ENCODE measurements around the gene NSD1. TPM values are rescaled to one million over a fixed set of nuclear protein-coding genes. Genes with fewer than 3 reads are reported as not detected.

NSD1 gene
- total and polyA plus RNA-seq, 2 of the 8 experiments (the other 6 are each of a cell fraction or from before 2014, with no cell fraction given): 22.8 to 168 TPM

- TF ChIP-seq EZH2 (IDR thresholded peaks at IDR 0.05; ENCODE audit: low read depth, low read length, severe bottlenecking) (no peak), CREB1 (IDR thresholded peaks at IDR 0.05) (peak; percentile 76), SIRT6 (IDR thresholded peaks at IDR 0.05; ENCODE audit: low read length) (no peak), SP4 (IDR thresholded peaks at IDR 0.05; ENCODE audit: low read length) (no peak), TAF1 (IDR thresholded peaks at IDR 0.05; ENCODE audit: low read depth, low read length) (peak; percentile 84), FOSL1 (IDR thresholded peaks at IDR 0.05; ENCODE audit: insufficient read depth, low read depth, low read length) (no peak), SP1 (IDR thresholded peaks at IDR 0.05; ENCODE audit: low read depth, low read length) (no peak), SIX5 (IDR thresholded peaks at IDR 0.05; ENCODE audit: low read depth, low read length) (no peak), JUN (IDR thresholded peaks at IDR 0.05; ENCODE audit: low read depth, low read length) (no peak), CEBPB (IDR thresholded peaks at IDR 0.05; ENCODE audit: low read depth, low read length) (no peak), KDM4A (IDR thresholded peaks at IDR 0.05; ENCODE audit: low read depth, low read length, severe bottlenecking) (peak; percentile 72), RNF2 (IDR thresholded peaks at IDR 0.05; ENCODE audit: borderline replicate concordance, low read depth, low read length, missing control alignments, poor library complexity, severe bottlenecking) (no peak), TBP (IDR thresholded peaks at IDR 0.05; ENCODE audit: low read depth, low read length) (peak; percentile 56; the same call in 1 of the 2 replicates), SRF (IDR thresholded peaks at IDR 0.05; ENCODE audit: low read depth, low read length) (no peak), KDM1A (IDR thresholded peaks at IDR 0.05; ENCODE audit: borderline replicate concordance, low read length) (no peak), PHF8 (conservative IDR thresholded peaks at IDR 0.05; ENCODE audit: low read depth, low read length) (peak; percentile 57; the same call in 1 of the 2 replicates), JUND (IDR thresholded peaks at IDR 0.05; ENCODE audit: low read length) (peak; percentile 27; the same call in 1 of the 2 replicates), SUZ12 (IDR thresholded peaks at IDR 0.05; ENCODE audit: low read length) (no peak), SAP30 (IDR thresholded peaks at IDR 0.05; ENCODE audit: insufficient read depth, insufficient replicate concordance, low read length) (no peak)
- TF ChIP-seq, protein P1, sequence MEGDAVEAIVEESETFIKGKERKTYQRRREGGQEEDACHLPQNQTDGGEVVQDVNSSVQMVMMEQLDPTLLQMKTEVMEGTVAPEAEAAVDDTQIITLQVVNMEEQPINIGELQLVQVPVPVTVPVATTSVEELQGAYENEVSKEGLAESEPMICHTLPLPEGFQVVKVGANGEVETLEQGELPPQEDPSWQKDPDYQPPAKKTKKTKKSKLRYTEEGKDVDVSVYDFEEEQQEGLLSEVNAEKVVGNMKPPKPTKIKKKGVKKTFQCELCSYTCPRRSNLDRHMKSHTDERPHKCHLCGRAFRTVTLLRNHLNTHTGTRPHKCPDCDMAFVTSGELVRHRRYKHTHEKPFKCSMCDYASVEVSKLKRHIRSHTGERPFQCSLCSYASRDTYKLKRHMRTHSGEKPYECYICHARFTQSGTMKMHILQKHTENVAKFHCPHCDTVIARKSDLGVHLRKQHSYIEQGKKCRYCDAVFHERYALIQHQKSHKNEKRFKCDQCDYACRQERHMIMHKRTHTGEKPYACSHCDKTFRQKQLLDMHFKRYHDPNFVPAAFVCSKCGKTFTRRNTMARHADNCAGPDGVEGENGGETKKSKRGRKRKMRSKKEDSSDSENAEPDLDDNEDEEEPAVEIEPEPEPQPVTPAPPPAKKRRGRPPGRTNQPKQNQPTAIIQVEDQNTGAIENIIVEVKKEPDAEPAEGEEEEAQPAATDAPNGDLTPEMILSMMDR (IDR thresholded peaks at IDR 0.05; ENCODE audit: control extremely low read depth in 1 of 3, insufficient read depth in 1 of 3, low read depth in 1 of 3, low read length in 3 of 3): peak in 2 of 3 experiments; percentile 1 to 16; a peak in 1 of 4 replicates
- TF ChIP-seq, protein P2, sequence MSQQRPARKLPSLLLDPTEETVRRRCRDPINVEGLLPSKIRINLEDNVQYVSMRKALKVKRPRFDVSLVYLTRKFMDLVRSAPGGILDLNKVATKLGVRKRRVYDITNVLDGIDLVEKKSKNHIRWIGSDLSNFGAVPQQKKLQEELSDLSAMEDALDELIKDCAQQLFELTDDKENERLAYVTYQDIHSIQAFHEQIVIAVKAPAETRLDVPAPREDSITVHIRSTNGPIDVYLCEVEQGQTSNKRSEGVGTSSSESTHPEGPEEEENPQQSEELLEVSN (IDR thresholded peaks at IDR 0.05): peak; percentile 70
Observed at GRCh38 chr5:177303121-177303924, 169.8 kb downstream of the NSD1 start, which contains the start of the genes PRELID1 and RAB24 (continued).
